ENCODE data around the gene RICTOR. TPM values are rescaled to one million over a fixed set of nuclear protein-coding genes. Genes with fewer than 3 reads are reported as not detected.
"Not testable (repeated sequence)": the region's sequence is repeated elsewhere in the genome, so short reads cannot be mapped to it uniquely, and the experiment has no call there.

RICTOR gene
- polyA plus RNA-seq, 3 donors, result 3.5 to 12.8 (median 7.0) TPM

- no peaks in the 10 kb centered on the region for H3K27me3 Mint-ChIP-seq (ENCODE audit: low read depth in 3 of 3)
- H3K9ac ChIP-seq (ENCODE audit: insufficient read depth, low read length, poor library complexity, severe bottlenecking), result no peak overlapping the region
- H3K36me3 Mint-ChIP-seq, result peaks cover 6 to 11% of the 10 kb centered on the region in 2 donors
- peak overlapping the region in 1 of 7 donors; percentile 3 for H3K27ac Mint-ChIP-seq
- no CpG with 5 or more reads among the region's 1 CpG for WGBS (ENCODE audit: insufficient coverage)
- no peak overlapping the region for H2AFZ ChIP-seq (ENCODE audit: insufficient read depth, low read depth, low read length, poor library complexity, severe bottlenecking)
- no peaks in the 10 kb centered on the region for H3K36me3 ChIP-seq (replicated peaks in 1 of 2; ENCODE audit: control insufficient read depth in 1 of 2, insufficient read depth in 2 of 2, low read length in 2 of 2)
- H3K79me2 ChIP-seq (ENCODE audit: insufficient read depth, low read length), result peaks cover 93% of the 10 kb centered on the region
- H3K4me1 ChIP-seq (ENCODE audit: control insufficient read depth in 1 of 2, insufficient read depth in 2 of 2, low read length in 2 of 2), result no peaks in the 10 kb centered on the region
- no peak for TF ChIP-seq CTCF (IDR thresholded peaks at IDR 0.05)
- DNase-seq, result no peak
- H3K4me3 ChIP-seq (replicated peaks in 1 of 3; ENCODE audit: low read depth in 2 of 3, low read length in 3 of 3), result no peak overlapping the region
- no peak overlapping the region for H3K4me2 ChIP-seq (replicated peaks; ENCODE audit: extremely low read depth, low read length, poor library complexity, severe bottlenecking)
- intact Hi-C loops (cut with micrococcal nuclease), result no loop called here
- no peaks in the 10 kb centered on the region for H3K27me3 ChIP-seq (ENCODE audit: control insufficient read depth in 2 of 2, insufficient read depth in 2 of 2, low read length in 2 of 2)
- peaks cover 95% of the 10 kb centered on the region for H4K20me1 ChIP-seq (ENCODE audit: insufficient read depth, low read length)
- H3K4me1 Mint-ChIP-seq, result peaks cover 4% of the 10 kb centered on the region
- no peaks in the 10 kb centered on the region for H3K9me3 Mint-ChIP-seq
- no peak overlapping the region for H3K4me3 Mint-ChIP-seq
- no peaks in the 10 kb centered on the region for H3K9me3 ChIP-seq (replicated peaks in 1 of 2; ENCODE audit: control insufficient read depth in 1 of 2, insufficient read depth in 1 of 2, low read length in 2 of 2)
- no peak overlapping the region for H3K27ac ChIP-seq (ENCODE audit: low read depth in 1 of 2, low read length in 2 of 2)
Observed at GRCh38 chr5:39049315-39049714, 24.9 kb downstream of the RICTOR start.

GRCh38 chr5:39040875-39041274 is 33.3 kb downstream of the RICTOR start:
- H3K27ac Mint-ChIP-seq, result no peak overlapping the region
- peaks cover 7% of the 10 kb centered on the region in 2 donors for H3K36me3 Mint-ChIP-seq
- Histone ChIP-seq H3K27me3 (ENCODE audit: control insufficient read depth in 2 of 2, insufficient read depth in 2 of 2, low read length in 2 of 2) (no peaks in the 10 kb centered on the region), H3K4me2 (replicated peaks; ENCODE audit: extremely low read depth, low read length, poor library complexity, severe bottlenecking) (no peak overlapping the region), H2AFZ (ENCODE audit: insufficient read depth, low read depth, low read length, poor library complexity, severe bottlenecking) (no peak overlapping the region), H3K4me1 (ENCODE audit: control insufficient read depth in 1 of 2, insufficient read depth in 2 of 2, low read length in 2 of 2) (no peaks in the 10 kb centered on the region), H3K79me2 (ENCODE audit: insufficient read depth, low read length) (peaks cover 51% of the 10 kb centered on the region), H3K4me3 (replicated peaks in 1 of 3; ENCODE audit: low read depth in 2 of 3, low read length in 3 of 3) (no peak overlapping the region), H3K9me3 (replicated peaks in 1 of 2; ENCODE audit: control insufficient read depth in 1 of 2, insufficient read depth in 1 of 2, low read length in 2 of 2) (no peaks in the 10 kb centered on the region), H3K27ac (ENCODE audit: low read depth in 1 of 2, low read length in 2 of 2) (no peak overlapping the region), H3K36me3 (replicated peaks in 1 of 2; ENCODE audit: control insufficient read depth in 1 of 2, insufficient read depth in 2 of 2, low read length in 2 of 2) (peaks cover 2 to 5% of the 10 kb centered on the region in 2 donors), H3K9ac (ENCODE audit: insufficient read depth, low read length, poor library complexity, severe bottlenecking) (no peak overlapping the region), H4K20me1 (ENCODE audit: insufficient read depth, low read length) (peaks cover 56% of the 10 kb centered on the region)
- no CpG with 5 or more reads among the region's 1 CpG for WGBS (ENCODE audit: insufficient coverage)
- H3K9me3 Mint-ChIP-seq, result peaks cover 0 to 4% (median 2%) of the 10 kb centered on the region in 7 donors
- intact Hi-C loops (cut with micrococcal nuclease), result no loop called here
- H3K27me3 Mint-ChIP-seq (ENCODE audit: low read depth in 3 of 3), result no peaks in the 10 kb centered on the region
- no peak for DNase-seq
- TF ChIP-seq CTCF (IDR thresholded peaks at IDR 0.05), result no peak
- no peak overlapping the region for H3K4me3 Mint-ChIP-seq
- H3K4me1 Mint-ChIP-seq, result peaks cover 2% of the 10 kb centered on the region

- H3K4me3 Mint-ChIP-seq; H3K27ac Mint-ChIP-seq; intact Hi-C loops (cut with micrococcal nuclease); H3K27ac ChIP-seq (ENCODE audit: low read depth in 1 of 2, low read length in 2 of 2); H3K4me1 ChIP-seq (ENCODE audit: control insufficient read depth in 1 of 2, insufficient read depth in 2 of 2, low read length in 2 of 2); H3K4me2 ChIP-seq (replicated peaks; ENCODE audit: extremely low read depth, low read length, poor library complexity, severe bottlenecking); H2AFZ ChIP-seq (ENCODE audit: insufficient read depth, low read depth, low read length, poor library complexity, severe bottlenecking); H3K4me3 ChIP-seq (replicated peaks in 1 of 3; ENCODE audit: low read depth in 2 of 3, low read length in 3 of 3); H3K9ac ChIP-seq (ENCODE audit: insufficient read depth, low read length, poor library complexity, severe bottlenecking); H3K9me3 ChIP-seq (replicated peaks in 1 of 2; ENCODE audit: control insufficient read depth in 1 of 2, insufficient read depth in 1 of 2, low read length in 2 of 2); H3K27me3 ChIP-seq (ENCODE audit: control insufficient read depth in 2 of 2, insufficient read depth in 2 of 2, low read length in 2 of 2); H3K36me3 ChIP-seq (replicated peaks in 1 of 2; ENCODE audit: control insufficient read depth in 1 of 2, insufficient read depth in 2 of 2, low read length in 2 of 2); H3K27me3 Mint-ChIP-seq (ENCODE audit: low read depth in 3 of 3); H3K4me1 Mint-ChIP-seq; DNase-seq: not testable (repeated sequence)
- Histone ChIP-seq H4K20me1 (ENCODE audit: insufficient read depth, low read length) (peaks cover 53% of the 10 kb centered on the region), H3K79me2 (ENCODE audit: insufficient read depth, low read length) (peaks cover 48% of the 10 kb centered on the region)
- Mint-ChIP-seq H3K9me3 (peaks cover 7 to 17% (median 13%) of the 10 kb centered on the region in 7 donors), H3K36me3 (peaks cover 5 to 16% of the 10 kb centered on the region in 2 donors)
- WGBS (ENCODE audit: insufficient coverage), result no CpG with 5 or more reads among the region's 12 CpGs
Observed at GRCh38 chr5:39034493-39034892, 39.7 kb downstream of the RICTOR start.

Measured in CD14-positive monocyte (primary cell).